DND-41 (cell line): ENCODE measurements around the gene DPYD.

ENCODE experiments used
- CTCF ChIP-seq: IDR thresholded peaks from 2 replicates; pipeline ENCODE4 v1.5.1; 2012; ENCODE audit warnings: borderline replicate concordance, low read length, moderate library complexity, mild to moderate bottlenecking; ENCODE audit not compliant: poor library complexity, severe bottlenecking; ENCODE audit errors: extremely low read depth
- EZH2 ChIP-seq: IDR thresholded peaks from 3 replicates; pipeline ENCODE4 v1.6.1; 2012; ENCODE audit warnings: borderline replicate concordance, low read depth, mild to moderate bottlenecking, moderate library complexity, low read length, inconsistent platforms; ENCODE audit not compliant: severe bottlenecking

GRCh38 chr1:97151651-97152050, 769.2 kb downstream of the DPYD start:
- no peak for TF ChIP-seq CTCF
- no peak for TF ChIP-seq EZH2
